Measurements from ENCODE around the gene SCAI.
"Not testable (repeated sequence)": the region's sequence is repeated elsewhere in the genome, so short reads cannot be mapped to it uniquely, and the experiment has no call there.

The SCAI gene

DNA sequence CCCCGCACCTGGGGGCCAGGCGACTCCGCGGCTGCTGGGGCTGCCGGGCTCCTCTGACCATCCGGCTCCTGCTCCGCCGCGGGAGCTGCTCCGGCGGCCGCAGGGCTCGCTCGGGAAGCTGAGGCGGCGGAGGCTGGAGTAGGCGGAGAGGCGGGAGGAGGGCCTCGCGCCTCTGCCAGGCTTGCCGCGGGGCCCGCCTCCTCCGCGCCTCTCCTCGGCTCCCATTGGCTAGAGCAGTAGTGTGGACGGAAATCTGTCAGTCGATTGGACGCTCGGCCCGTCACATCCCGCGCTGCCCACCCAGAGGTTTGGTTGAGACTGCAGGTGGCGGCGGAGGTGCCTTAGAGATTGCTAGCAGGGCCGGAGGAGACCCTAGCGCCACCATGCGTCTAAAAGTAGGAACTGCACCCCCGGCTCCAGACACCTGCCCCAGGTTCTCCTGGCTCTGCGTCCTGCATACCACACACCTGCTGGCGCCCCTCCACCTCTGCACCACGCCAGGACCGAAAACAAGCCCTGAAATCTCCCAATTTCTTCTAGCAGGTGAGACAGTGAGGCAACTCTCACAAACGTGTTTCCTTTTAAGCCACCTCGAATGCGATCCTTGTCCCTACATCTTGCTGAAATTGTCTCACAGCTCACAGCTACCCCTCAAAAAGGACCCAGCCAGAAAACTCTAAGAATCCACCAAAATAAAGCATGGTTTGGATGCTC lies at the start of gene SCAI:
Gene SCAI (minus strand): TSS at position 152 of the 714 bp plus-strand sequence. CDS start 91 bp downstream, at position 61.
- peak; percentile 99 for DNase-seq (ENCODE audit: low spot score)

DNA sequence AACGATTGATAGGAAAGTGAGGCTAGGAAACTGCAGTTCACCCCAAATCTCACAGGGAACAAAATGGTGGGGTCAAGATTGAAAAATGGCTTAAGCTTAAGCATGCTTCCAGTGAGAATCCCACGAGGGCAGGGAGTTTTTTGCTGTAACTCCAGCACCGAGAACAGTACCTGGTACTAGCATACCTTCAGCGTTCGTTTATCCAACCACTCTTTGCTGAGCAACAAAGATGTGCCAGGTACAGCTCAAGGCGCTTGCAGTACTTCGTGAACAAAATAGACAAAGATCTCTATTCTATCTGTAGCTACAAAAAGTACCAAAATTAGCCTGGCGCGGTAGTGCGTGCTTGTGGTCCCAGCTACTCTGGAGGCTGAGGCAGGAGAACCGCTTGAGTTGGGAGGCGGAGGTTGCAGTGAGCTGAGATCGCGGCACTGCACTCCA lies 47.1 kb upstream of the SCAI start:
- DNase-seq (ENCODE audit: low spot score): peak; percentile 7

DNA sequence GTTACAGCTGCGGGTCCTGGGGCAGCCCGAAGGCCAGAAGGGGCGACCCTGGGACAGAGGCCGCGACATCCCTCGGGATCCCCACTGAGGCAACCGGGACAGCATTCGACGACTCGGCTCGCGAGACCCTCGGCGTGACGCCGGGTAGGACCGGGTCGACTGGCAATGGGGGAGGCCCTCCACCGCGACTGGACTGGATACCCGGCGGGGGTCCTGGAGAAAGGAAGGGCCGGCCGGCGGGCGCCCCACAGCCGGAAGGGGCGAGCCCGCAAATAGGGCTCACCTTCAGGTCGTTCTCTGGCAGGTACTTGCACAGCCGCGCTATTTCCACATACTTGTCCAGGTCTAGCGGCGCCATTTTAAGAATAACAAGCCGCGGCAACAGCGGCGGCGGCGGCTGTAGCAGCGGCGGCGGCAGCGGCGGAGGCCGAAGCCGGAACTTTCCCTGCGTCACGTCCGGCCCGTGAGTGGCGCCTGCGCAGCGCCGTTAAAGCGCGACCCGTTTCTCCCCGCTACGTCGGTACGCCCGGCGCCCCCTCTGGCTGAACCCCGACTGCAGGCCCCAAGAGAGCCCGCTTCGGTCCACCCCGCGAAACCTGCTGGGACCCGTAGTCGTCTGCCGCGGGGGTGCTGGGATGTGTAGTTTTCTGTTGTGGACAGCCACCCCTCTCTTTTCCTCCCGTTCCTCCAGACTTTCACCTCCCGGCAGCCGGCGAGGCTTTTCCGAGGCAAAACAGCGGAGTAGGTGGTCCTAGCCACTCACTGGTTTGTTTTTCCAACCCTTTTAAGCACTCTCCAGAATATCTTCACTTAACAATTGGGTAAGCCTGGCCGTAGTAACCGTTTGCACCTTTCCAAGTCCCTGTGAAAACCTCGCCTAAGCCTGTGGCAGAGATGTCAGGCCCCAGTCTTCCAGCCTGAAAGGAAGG lies 46.3 kb upstream of the SCAI start, which contains the start of gene PPP6C:
Gene PPP6C (minus strand): TSS at position 443 of the 929 bp plus-strand sequence. CDS start 85 bp downstream, at position 358.
- DNase-seq (ENCODE audit: low spot score): peak; percentile 98

DNA sequence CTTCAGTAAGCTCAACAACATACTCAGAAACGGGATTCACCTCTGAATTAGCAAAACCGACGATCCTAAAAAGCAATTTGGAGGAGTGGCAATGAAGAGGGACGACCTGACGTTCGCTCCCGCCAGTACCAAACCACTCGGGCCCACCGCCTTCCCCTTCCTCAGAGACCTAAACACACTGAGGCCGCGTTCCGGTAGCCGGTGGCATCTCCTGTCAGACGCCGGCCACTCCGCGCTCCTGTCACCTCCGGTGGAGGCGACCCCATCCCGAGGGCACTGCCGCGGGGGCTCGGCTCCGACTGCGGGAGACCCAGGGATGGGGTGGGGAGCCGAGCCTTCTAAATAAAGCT lies 45.7 kb upstream of the SCAI start:
- DNase-seq (ENCODE audit: low spot score): no peak

DNA sequence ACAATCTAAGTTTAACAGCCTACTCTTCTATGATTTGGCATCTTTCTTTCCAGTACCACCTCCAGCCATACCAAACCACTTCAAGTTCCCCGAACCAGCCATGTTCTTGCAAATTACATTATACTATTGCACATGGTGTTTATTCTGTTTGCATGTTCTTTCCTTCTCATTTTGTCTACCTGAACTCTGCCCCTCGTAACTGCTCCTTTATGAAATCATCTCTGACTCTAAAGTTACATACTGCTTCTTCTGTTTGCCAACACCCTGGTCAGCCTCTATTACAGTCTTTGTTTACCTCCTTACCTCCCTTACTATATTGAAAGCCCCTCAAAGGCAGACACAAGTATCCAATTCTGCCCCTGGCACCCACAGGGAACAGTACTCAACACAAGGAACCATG lies 40.2 kb upstream of the SCAI start:
- no peak for DNase-seq (ENCODE audit: low spot score)

DNA sequence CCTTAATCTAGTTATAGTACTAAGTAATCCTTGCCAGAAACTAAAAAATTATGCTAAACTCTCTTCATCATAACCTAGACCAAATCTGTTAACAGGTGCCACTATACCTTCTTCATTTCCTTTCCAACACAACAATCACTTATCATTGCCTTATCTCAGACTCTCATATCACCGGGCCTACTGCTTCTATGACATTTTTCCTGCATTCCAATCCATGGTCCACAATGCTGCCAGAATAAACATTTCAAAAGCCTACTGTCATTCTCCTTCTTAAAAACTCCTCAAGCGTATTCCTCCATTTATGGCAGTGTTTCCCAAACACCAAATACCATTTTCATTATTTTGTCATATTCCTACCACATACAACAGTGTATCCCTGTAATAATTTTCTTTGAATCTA lies 39.7 kb upstream of the SCAI start:
- no peak for DNase-seq (ENCODE audit: low spot score)

DNA sequence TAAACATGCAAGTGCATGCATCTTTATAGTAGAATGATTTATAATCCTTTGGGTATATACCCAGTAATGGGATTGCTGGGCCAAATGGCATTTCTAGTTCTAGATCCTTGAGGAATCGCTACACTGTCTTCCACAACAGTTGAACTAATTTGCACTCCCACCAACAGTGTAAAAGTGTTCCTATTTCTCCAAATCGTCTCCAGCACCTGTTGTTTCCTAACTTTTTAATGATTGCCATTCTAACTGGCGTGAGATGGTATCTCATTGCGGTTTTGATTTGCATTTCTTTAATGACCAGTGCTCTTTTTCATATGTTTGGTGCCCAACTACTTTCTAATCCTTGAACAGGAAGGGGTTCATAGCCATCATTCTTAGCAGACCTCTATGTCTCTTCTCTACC lies 38.4 kb upstream of the SCAI start:
- DNase-seq (ENCODE audit: low spot score): not testable (repeated sequence)

DNA sequence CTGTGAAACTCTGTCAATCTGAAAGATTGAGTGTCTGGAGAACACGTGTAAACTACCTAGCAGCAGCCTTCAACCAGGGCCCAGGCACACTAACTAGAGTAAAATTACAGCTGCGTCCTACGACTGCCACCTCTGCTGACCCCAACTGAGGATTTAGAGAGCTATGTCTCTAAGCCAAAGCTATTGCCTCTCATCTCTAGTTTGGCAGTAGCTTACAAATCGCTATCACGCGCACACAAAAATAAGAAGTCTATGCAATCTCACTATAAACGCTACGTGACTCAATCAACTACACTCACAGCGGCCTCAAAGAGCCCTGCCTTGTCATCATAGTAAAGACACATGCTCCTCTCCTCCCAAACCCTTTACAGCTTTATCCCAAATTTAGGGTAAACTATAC lies 37.5 kb upstream of the SCAI start:
- DNase-seq (ENCODE audit: low spot score): no peak

DNA sequence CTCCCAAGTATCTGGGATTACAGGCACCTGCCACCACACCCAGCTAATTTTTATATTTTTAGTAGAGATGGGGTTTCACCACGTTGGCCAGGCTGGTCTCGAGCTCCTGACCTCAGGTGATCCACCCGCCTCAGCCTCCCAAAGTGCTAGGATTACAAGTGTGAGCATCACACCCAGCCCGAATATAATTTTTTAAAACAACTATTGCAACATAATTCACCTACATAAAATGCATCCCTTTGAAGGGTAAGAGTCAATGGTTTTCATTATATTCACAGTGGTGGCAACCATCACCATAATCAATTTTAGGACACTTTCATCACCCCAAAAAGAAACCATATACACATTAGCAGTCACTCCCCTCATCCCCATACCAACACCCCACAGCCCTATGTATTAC lies 36.4 kb upstream of the SCAI start:
- DNase-seq (ENCODE audit: low spot score): not testable (repeated sequence)

DNA sequence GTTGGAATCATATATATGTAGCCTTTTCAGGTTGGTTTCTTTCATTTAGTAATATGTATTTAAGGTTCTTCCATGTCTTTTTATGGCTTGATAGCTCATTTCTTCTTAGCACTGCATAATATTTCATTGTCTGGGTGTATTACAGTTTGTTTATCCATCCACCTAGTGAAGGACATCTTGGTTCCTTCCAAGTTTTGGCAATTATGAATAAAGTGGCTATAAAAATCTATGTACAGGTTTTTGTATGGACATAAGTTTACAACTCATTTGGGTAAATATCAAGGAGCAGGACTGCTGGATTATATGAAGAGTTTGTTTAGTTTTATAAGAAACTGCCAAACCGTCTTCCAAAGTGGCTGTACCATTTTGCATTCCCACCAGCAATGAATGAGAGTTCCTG lies 34.6 kb upstream of the SCAI start:
- no peak for DNase-seq (ENCODE audit: low spot score)

DNA sequence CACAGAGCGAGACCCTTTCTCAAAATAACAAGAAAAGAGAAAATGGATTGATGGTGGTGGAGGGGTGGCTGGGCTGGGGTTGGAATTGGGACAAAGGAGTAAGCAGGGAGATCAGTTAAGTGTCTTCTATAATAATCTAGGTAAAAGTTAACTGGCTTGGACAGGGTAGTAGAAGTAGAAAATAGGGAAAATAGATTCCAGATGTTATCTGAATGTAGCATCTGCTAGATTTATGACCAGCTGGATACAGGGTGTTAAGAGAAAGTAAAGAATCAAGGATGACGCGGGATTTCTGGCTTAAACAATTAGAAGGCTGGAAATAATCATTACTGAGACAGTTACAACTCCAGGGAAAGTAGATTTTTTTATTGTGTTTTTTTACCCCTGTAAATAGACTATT lies 33.3 kb upstream of the SCAI start:
- DNase-seq (ENCODE audit: low spot score): no peak

DNA sequence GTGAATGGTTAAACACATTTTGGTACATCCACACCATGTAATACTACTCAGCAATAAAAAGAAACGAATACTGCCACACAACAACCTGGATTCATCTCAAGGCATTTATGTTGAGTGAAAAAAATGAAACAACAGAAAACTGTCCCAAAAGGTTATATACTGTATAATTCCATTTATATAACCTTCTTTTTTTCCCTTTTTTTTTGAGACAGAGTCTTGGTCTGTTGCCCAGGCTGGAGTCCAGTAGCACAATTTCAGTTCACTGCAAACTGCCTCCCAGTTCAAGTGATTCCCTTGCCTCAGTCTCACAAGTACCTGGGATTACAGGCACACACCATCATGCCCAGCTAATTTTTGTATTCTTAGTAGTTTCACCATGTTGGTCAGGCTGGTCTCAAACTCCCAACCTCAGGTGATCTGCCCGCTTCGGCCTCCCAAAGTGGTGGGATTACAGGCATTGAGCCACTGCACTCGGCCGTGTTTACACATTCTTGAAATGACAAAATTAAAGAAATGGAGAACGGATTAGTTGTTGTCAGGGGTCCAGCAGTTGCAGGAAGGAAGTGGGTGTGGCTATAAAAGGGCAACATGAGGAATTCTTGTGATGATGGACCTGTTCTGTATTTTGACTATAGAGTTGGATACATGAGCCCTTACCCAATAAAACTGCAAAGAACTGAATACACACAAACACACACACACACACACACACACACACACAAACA lies 28.9 kb upstream of the SCAI start:
- DNase-seq (ENCODE audit: low spot score): no peak

DNA sequence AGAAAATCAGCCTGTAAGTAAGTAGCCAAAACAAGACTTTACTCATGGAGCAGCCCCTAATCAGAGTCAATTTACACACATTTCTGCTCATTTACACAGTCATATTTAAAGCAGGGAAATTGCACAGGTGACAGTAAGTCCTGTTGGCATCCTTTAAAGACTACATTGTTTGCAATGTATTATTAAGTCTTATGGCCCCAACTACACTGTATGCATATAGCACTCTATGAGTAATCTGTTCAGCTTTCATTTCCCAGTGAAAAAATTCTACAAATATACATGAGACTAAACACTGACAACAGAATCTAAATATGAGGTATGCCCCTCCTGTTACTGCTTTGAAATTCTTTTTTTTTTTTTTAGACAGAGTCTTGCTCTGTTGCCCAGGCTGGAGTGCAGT lies 26.6 kb upstream of the SCAI start:
- no peak for DNase-seq (ENCODE audit: low spot score)

DNA sequence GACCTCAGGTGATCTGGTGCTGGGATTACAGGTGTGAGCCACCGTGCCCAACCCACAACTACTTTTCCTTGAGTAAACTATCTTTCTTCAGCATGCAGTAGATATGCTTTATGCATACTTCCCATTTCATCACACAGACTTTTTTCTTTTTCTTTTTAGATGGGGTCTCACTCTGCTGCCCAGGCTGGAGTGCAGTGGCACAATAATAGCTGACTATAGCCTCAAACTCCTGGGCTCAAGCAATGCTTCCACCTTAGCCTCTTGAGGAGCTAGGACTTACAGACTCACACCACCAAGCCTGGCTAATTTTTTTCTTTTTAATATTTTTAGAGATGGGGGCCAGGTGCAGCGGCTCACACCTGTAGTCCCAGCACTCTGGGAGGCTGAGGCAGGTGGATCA lies 23.4 kb upstream of the SCAI start:
- no peak for DNase-seq (ENCODE audit: low spot score)

DNA sequence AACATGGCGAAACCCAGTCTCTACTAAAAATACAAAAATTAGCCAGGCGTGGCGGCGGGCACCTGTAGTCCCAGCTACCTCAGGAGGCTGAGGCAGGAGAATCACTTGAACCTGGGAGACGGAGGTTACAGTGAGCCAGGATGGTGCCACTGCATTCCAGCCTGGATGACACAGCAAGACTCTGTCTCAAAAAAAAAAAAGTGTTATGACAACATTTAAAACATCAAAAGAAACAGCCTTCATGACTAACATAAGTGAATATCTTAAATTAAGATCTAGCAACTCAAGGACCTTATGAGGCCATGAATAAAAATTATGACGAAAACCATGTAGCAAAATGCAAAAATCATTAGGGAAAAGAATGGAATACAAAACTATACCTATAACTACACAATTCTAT lies 19.6 kb upstream of the SCAI start:
- DNase-seq (ENCODE audit: low spot score): not testable (repeated sequence)

DNA sequence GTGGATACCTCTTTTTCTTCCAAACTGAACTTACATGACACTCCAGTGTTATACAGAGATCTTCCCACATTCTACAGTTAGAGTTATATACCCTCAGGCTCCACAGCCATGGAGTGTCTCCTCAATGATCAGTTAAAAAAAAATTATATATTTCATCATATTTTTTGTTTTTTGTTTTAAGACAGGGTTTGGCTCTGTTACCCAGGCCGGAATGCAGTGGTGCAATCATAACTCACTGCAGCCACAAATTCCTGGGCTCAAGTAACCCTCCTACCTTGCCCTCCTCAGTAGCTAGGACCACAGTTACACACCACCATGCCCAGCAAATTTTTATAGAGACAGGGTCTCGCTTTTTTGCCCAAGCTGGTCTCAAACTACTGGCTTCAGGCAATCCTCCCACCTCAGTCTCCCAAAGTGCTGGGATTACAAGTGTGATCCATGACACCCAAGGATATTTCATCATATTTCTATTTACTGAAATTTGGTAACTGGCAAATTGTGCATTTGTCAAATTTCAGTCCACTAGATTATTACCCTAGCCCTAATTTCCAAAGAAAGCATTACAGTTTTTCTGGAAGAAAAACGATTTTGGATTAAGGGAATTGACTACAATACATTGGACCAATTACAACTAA lies 18.1 kb upstream of the SCAI start:
- DNase-seq (ENCODE audit: low spot score): no peak

DNA sequence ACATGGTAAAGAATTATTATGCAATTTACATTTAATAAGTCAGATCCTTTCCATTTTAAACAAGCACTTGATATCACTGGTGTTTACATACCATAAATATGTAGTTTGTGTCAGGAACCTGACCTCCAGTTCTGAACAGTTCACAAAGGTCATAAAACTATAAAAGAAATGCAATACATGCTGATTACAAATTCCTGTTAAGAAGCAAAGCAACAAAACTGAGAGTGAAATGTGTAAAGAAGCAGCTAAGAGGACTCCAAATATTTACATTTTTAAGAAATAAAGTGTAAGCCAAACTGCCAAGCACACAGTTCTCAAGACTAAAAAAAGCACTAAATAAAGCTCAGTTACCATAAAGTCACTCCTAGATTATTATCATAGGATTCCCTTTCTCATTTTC lies 17.4 kb upstream of the SCAI start:
- DNase-seq (ENCODE audit: low spot score): no peak

DNA sequence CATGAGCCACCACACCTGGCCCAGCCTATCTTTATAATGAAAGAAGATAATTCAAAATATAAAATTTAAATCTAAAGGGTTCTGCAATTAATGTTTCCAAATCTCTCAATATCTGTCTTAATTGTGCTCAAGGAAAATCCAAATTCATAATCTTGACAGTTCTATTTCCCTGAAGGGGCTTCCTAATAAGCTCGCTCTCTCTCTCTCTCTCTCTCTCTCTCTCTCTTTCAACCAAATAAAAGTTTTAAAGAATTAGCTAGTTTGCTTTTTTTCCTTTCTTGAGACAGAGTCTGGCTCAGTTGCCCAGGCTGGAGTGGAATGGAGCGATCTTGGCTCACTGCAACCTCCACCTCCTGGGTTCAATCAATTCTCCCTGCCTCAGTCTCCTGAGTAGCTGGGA lies 13.2 kb upstream of the SCAI start:
- DNase-seq (ENCODE audit: low spot score): no peak

DNA sequence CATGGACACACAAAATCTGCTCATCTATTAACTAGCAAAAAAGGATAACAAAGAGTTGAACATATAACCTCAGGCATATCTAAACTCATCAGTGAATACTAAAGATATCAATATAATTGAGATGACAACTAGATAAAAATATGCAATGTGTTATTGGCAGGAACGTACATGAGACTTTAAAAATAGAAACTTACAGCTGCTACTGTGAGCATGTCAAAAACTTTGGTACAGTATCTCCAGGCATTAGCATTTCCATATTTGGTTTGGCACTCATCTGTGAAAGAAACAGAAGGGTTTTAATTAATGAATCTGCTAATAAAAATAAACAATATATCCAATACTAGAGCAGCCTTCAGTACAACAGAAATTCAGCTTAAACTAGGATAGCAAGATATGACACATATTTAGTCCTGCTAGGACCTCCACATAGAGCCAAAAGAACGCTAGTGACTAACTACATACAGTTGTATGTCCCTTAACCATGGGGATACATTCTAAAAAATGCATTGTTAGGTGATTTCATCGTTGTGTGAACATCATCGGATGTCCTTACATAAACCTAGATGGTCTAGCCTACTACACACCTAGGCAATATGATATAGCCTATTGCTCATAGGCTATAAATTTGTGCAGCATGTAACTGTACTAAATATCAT lies 10.5 kb upstream of the SCAI start:
- DNase-seq (ENCODE audit: low spot score): peak; percentile 13

DNA sequence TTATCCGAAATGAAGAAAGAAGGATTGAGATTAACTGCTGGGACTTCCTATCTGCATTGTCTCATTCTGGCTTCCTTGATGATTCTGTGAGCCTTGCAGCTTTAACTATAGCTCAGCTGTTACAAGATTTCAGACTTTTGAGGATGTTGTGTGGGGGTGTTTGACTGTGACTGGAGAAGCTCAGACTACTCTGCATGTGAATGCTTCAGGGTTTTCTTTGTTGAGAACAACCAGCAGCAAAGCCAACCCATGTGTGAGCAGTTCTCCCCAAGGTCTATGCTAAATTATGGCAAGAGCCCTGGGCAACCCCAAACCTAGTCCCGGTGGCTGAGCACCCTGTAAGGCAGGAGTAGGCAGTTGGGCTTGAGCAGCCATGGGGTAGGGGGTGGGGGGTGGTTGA lies 8.4 kb upstream of the SCAI start:
- DNase-seq (ENCODE audit: low spot score): no peak
